Measurements from ENCODE around the gene KIF18B.
A peak's percentile ranks its signal among the peaks of the same experiment; 100 is the strongest.

Gene KIF18B

GRCh38 chr17:44905006-44906000, 42.3 kb downstream of the KIF18B start:
- DNase-seq (ENCODE audit: low read depth in 2 of 2), result no peak

- DNase-seq (ENCODE audit: low read depth in 2 of 2), result no peak
Measured at GRCh38 chr17:44904001-44904984, 43.3 kb downstream of the KIF18B start.

GRCh38 chr17:44903012-44903685, 44.4 kb downstream of the KIF18B start:
- DNase-seq (ENCODE audit: low read depth in 2 of 2), result no peak

GRCh38 chr17:44902135-44902760, 45.3 kb downstream of the KIF18B start:
- DNase-seq (ENCODE audit: low read depth in 2 of 2), result no peak

GRCh38 chr17:44901411-44901921, 46.1 kb downstream of the KIF18B start:
- DNase-seq (ENCODE audit: low read depth in 2 of 2), result no peak

- peak in 1 of 2 experiments; percentile 34 for DNase-seq (ENCODE audit: low read depth in 2 of 2)
Measured at GRCh38 chr17:44900894-44901293, 46.7 kb downstream of the KIF18B start.

- peak; percentile 71 to 74 for DNase-seq (ENCODE audit: low read depth in 2 of 2)
Measured at GRCh38 chr17:44899074-44899782, 48.3 kb downstream of the KIF18B start, which contains the start of gene EFTUD2. Gene EFTUD2, minus strand, starts transcription at chr17:44899445. Its CDS starts 4,924 bp downstream, at chr17:44894521.

- DNase-seq (ENCODE audit: low read depth in 2 of 2), result no peak
Measured at GRCh38 chr17:44898768-44899073, 48.9 kb downstream of the KIF18B start.

GRCh38 chr17:44894642-44895041, 52.9 kb downstream of the KIF18B start:
- DNase-seq (ENCODE audit: low read depth in 2 of 2), result no peak

GRCh38 chr17:44892250-44892649, 55.3 kb downstream of the KIF18B start:
- no peak for DNase-seq (ENCODE audit: low read depth in 2 of 2)

GRCh38 chr17:44889003-44889402, 58.6 kb downstream of the KIF18B start:
- DNase-seq (ENCODE audit: low read depth in 2 of 2), result no peak

GRCh38 chr17:44887971-44888954, 59.3 kb downstream of the KIF18B start:
- no peak for DNase-seq (ENCODE audit: low read depth in 2 of 2)

GRCh38 chr17:44887016-44887415, 60.6 kb downstream of the KIF18B start:
- no peak for DNase-seq (ENCODE audit: low read depth in 2 of 2)

GRCh38 chr17:44884941-44885340, 62.6 kb downstream of the KIF18B start:
- no peak for DNase-seq (ENCODE audit: low read depth in 2 of 2)

- DNase-seq (ENCODE audit: low read depth in 2 of 2), result no peak
Measured at GRCh38 chr17:44881145-44881544, 66.4 kb downstream of the KIF18B start.

GRCh38 chr17:44880062-44880461, 67.5 kb downstream of the KIF18B start:
- no peak for DNase-seq (ENCODE audit: low read depth in 2 of 2)

- DNase-seq (ENCODE audit: low read depth in 2 of 2), result no peak
Measured at GRCh38 chr17:44879376-44879775, 68.2 kb downstream of the KIF18B start.

GRCh38 chr17:44878627-44879221, 68.8 kb downstream of the KIF18B start:
- DNase-seq (ENCODE audit: low read depth in 2 of 2), result no peak

GRCh38 chr17:44877121-44877520, 70.5 kb downstream of the KIF18B start:
- DNase-seq (ENCODE audit: low read depth in 2 of 2), result no peak

All from fibroblast of skin of left quadriceps (primary cell).